ENCODE measurements around the gene DGKI.

DGKI gene

GRCh38 chr7:137886746-137887145 lies 40.0 kb upstream of the DGKI start:
- no peak overlapping the region for H3K4me3 ChIP-seq (ENCODE audit: control insufficient read depth, low read depth, low read length)
- no peak for DNase-seq (ENCODE audit: low read depth)
- TF ChIP-seq CTCF (IDR thresholded peaks at IDR 0.05; ENCODE audit: control insufficient read depth, insufficient read depth, low read depth, low read length, missing control alignments): no peak

- no peak for TF ChIP-seq CTCF (IDR thresholded peaks at IDR 0.05; ENCODE audit: control insufficient read depth, insufficient read depth, low read depth, low read length, missing control alignments)
- H3K4me3 ChIP-seq (ENCODE audit: control insufficient read depth, low read depth, low read length): no peak overlapping the region
- no peak for DNase-seq (ENCODE audit: low read depth)
Observed at GRCh38 chr7:137886281-137886680, 39.5 kb upstream of the DGKI start.

GRCh38 chr7:137885678-137886077 lies 38.9 kb upstream of the DGKI start:
- H3K4me3 ChIP-seq (ENCODE audit: control insufficient read depth, low read depth, low read length): no peak overlapping the region
- no peak for DNase-seq (ENCODE audit: low read depth)
- no peak for TF ChIP-seq CTCF (IDR thresholded peaks at IDR 0.05; ENCODE audit: control insufficient read depth, insufficient read depth, low read depth, low read length, missing control alignments)

GRCh38 chr7:137882806-137883205 lies 36.0 kb upstream of the DGKI start:
- DNase-seq (ENCODE audit: low read depth): no peak
- no peak for TF ChIP-seq CTCF (IDR thresholded peaks at IDR 0.05; ENCODE audit: control insufficient read depth, insufficient read depth, low read depth, low read length, missing control alignments)
- no peak overlapping the region for H3K4me3 ChIP-seq (ENCODE audit: control insufficient read depth, low read depth, low read length)

GRCh38 chr7:137882261-137882668 lies 35.5 kb upstream of the DGKI start:
- no peak for TF ChIP-seq CTCF (IDR thresholded peaks at IDR 0.05; ENCODE audit: control insufficient read depth, insufficient read depth, low read depth, low read length, missing control alignments)
- H3K4me3 ChIP-seq (ENCODE audit: control insufficient read depth, low read depth, low read length): no peak overlapping the region
- peak; percentile 98 for DNase-seq (ENCODE audit: low read depth)

- DNase-seq (ENCODE audit: low read depth): no peak
- H3K4me3 ChIP-seq (ENCODE audit: control insufficient read depth, low read depth, low read length): no peak overlapping the region
- TF ChIP-seq CTCF (IDR thresholded peaks at IDR 0.05; ENCODE audit: control insufficient read depth, insufficient read depth, low read depth, low read length, missing control alignments): no peak
Observed at GRCh38 chr7:137881607-137882260, 35.0 kb upstream of the DGKI start.

Data from AG09309 (cell line).